NT2/D1 (cell line): ENCODE measurements around the gene GOLGA3.
"Not testable (repeated sequence)": the region's sequence is repeated elsewhere in the genome, so short reads cannot be mapped to it uniquely, and the experiment has no call there.

Experiments
- SUZ12 ChIP-seq: IDR thresholded peaks from 2 replicates; pipeline ENCODE4 v1.6.1; 2011; ENCODE audit not compliant: insufficient read length, insufficient read depth; ENCODE audit errors: extremely low read depth
- YY1 ChIP-seq: IDR thresholded peaks from 2 replicates; pipeline ENCODE4 v1.6.1; 2011; ENCODE audit not compliant: insufficient read length, insufficient read depth

DNA sequence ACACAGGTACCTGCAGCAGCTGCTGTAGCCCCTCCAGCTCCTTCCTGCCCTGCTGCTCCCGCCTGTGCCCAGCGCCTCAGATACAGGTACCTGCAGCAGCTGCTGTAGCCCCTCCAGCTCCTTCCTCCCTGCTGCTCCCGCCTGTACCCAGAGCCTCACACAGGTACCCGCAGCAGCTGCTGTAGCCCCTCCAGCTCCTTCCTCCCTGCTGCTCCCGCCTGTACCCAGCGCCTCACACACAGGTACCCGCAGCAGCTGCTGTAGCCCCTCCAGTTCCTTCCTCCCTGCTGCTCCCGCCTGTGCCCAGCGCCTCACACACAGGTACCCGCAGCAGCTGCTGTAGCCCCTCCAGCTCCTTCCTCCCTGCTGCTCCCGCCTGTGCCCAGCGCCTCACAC lies 52.4 kb downstream of the GOLGA3 start:
- not testable (repeated sequence) for TF ChIP-seq YY1, SUZ12
